ENCODE results near the gene NLRP3.
"Not testable (repeated sequence)": the region's sequence is repeated elsewhere in the genome, so short reads cannot be mapped to it uniquely, and the experiment has no call there.

The NLRP3 gene

DNA sequence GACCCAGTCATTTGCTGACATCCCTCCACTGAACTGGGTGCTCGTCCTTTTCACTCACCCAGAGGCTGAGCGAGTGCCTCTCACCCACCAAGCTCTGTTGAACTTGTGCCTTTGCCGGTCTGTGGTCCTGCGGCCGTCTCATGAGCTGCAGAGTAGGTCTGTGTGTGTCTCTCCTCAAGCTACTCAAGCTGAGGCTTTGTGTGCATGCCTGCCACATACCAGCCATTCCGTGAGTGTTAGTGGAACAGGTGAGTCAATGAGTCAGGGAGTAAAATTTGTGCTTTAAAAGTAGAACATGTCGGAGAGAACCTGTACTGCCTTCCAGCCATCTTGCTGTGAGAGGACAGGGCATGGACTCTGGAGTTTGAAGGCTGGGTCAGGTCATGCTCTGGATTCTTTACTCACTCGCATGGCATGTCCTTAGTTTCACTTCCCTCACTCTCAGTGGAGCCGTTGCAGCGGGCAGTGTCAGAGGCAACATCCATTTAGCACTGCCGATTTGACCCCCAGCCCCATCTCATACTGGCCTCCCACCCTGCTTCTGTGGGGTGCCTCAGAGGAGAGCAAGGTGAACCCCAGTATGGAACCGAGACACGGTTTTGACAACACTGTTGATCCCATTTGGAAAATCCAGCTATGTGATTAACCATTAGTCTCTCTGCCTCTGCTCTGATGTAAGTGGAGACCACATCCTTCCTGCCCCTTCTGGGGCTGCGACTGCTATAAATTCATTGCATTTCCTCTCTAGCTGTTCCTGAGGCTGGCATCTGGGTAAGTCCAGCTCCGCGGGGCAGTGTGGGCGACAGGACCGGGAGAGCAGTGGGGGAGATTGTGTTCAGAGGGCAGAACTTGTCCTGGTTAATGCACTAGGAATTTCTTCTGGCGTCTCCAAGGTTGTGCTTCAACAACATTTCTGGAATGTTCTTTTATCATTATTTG lies at the start of gene NLRP3:
NLRP3 (plus strand) TSS at position 751 of the 939 bp plus-strand sequence. CDS start 2,628 bp downstream, outside the sequence.
- DNase-seq (ENCODE audit: low read depth): no peak
- H3K4me3 ChIP-seq (ENCODE audit: low read depth, low read length): no peak within 1 kb of the TSS

DNA sequence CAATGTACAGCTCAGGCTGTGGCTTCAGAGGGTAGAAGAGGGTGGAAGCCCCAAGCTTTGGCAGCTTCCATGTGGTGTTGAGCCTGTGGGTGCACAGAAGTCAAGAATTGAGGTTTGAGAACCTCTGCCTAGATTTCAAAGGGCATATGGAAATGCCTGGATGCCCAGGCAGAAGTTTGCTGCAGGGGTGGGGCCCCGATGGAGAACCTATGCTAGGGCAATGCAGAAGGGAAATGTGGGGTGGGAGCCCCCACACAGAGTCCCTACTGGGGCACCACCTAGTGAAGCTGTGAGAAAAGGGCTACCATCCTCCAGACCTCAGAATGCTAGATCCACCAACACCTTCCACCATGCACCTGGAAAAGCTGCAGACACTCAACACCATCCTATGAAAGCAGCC lies 49.6 kb upstream of the NLRP3 start:
- not testable (repeated sequence) for DNase-seq (ENCODE audit: low read depth); H3K4me3 ChIP-seq (ENCODE audit: low read depth, low read length)

GRCh38 chr1:247366926-247367645 lies 48.9 kb upstream of the NLRP3 start:
- no peak overlapping the region for H3K4me3 ChIP-seq (ENCODE audit: low read depth, low read length)
- no peak for DNase-seq (ENCODE audit: low read depth)

DNA sequence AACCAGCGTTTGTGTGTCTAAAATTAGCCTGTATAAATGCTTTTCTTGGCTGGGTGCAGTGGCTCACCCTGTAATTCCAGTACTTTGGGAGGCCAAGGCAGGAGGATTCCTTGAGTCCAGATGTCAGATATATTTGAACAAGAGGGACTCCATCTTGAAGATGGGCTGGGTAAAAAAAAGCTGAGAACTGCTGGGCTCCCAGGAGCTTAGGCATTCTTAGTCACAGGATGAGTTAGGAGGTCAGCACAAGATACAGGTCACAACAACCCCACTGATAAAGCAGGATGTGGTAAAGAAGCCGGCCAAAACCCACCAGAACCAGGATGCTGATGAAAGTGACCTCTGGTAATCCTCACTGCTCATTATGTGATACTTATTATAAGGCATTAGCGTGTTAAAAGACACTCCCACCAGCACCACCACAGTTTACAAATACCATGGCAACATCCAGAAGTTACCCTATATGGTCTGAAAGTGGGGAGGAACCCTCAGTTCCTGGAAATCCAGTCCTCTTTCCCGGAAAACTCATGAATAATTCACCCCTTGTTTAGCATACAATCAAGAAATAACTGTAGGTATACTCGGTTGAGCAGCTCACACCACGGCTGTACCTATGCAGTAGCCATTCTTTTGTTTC lies 48.1 kb upstream of the NLRP3 start:
- H3K4me3 ChIP-seq (ENCODE audit: low read depth, low read length): no peak overlapping the region
- DNase-seq (ENCODE audit: low read depth): no peak

GRCh38 chr1:247368490-247369145 lies 47.4 kb upstream of the NLRP3 start:
- H3K4me3 ChIP-seq (ENCODE audit: low read depth, low read length): no peak overlapping the region
- DNase-seq (ENCODE audit: low read depth): no peak

- DNase-seq (ENCODE audit: low read depth): no peak
- H3K4me3 ChIP-seq (ENCODE audit: low read depth, low read length): no peak overlapping the region
Measured at GRCh38 chr1:247370786-247371732, 44.9 kb upstream of the NLRP3 start.

GRCh38 chr1:247371801-247372259 lies 44.1 kb upstream of the NLRP3 start:
- no peak for DNase-seq (ENCODE audit: low read depth)
- H3K4me3 ChIP-seq (ENCODE audit: low read depth, low read length): no peak overlapping the region

DNA sequence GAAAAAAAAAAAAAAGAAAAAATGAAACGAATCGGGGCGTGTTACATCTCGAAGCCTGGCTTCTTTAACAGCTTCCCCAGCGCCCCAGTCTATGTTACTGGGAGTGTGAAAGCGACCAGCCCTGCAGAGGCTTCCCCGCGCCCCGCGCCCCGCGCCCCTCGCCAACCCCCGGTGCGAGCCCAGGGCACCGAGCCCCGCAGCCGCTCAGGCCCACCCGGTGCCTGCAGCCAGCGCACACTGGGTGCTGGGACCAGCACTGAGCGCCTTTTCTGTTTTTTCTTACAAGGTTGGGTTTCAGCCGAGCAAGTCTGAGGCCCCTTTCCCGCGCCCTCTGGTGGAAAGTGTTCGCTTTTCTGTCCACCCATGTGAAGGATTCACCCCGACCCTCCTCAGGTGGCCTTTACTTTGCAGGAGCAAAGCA lies 42.2 kb upstream of the NLRP3 start:
- no peak for DNase-seq (ENCODE audit: low read depth)
- H3K4me3 ChIP-seq (ENCODE audit: low read depth, low read length): no peak overlapping the region

DNA sequence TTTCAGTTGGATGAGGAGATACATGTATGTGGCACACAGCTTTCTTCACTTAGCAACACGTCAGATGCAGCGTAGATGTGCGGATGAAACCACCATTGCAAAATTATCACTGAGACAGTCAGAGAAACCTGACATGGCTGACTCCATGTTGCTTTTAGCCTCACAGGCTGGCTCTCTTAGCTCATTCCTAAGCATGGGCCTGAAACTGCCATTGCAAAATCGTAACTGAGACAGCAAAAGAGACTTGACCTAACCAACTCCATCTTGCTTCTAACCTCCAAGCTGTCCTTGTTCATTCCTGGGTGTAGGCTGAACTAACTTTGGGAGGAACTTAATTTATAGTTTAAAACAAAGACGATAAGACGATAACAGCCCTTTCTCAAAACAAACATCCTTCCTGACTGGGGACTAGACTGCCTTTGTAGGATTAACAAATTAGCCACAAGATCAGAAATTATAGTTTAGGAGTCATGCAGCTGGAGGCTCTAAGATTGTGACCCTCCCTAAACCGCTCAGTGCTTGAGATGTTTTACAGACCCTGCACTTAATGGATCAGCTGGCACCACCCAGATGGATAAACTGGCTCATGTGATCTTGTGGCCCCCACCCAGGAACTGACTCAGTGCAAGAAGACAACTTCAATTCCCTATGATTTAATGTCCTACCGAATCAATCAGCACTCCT lies 41.2 kb upstream of the NLRP3 start:
- H3K4me3 ChIP-seq (ENCODE audit: low read depth, low read length); DNase-seq (ENCODE audit: low read depth): not testable (repeated sequence)

GRCh38 chr1:247375747-247376146 lies 40.2 kb upstream of the NLRP3 start:
- H3K4me3 ChIP-seq (ENCODE audit: low read depth, low read length): no peak overlapping the region
- no peak for DNase-seq (ENCODE audit: low read depth)

DNA sequence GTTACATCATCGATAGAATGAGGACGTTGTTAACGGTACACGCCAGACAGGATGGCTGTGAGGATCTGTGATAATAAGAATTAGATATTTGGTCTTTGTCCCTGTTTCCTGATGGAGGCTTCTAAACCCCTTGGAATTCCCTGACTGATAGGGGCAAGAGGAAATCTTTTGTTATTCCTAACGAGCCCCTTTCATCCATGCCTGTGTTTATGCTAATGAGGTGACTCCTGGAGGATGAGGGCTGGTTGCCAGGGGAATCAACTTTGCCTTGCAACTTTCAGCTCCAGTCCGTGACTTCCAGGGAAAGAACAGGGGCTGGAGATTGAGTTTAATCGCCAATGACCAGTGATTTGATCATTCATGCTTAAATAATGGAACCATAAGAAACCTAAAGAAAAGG lies 39.3 kb upstream of the NLRP3 start:
- no peak overlapping the region for H3K4me3 ChIP-seq (ENCODE audit: low read depth, low read length)
- no peak for DNase-seq (ENCODE audit: low read depth)

DNA sequence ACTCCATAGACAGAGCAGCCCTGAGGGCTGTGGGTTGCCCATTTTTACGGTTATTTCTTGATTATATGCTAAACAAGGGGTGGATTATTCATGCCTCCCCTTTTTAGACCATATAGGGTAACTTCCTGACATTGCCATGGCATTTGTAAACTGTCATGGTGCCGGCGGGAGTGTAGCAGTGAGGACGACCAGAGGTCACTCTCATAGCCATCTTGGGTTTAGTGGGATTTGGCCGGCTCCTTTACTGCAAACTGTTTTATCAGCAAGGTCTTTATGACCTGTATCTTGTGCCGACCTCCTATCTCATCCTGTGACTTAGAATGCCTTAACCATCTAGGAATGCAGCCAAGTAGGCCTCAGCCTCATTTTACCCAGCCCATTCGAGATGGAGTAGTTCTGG lies 38.3 kb upstream of the NLRP3 start:
- DNase-seq (ENCODE audit: low read depth); H3K4me3 ChIP-seq (ENCODE audit: low read depth, low read length): not testable (repeated sequence)

DNA sequence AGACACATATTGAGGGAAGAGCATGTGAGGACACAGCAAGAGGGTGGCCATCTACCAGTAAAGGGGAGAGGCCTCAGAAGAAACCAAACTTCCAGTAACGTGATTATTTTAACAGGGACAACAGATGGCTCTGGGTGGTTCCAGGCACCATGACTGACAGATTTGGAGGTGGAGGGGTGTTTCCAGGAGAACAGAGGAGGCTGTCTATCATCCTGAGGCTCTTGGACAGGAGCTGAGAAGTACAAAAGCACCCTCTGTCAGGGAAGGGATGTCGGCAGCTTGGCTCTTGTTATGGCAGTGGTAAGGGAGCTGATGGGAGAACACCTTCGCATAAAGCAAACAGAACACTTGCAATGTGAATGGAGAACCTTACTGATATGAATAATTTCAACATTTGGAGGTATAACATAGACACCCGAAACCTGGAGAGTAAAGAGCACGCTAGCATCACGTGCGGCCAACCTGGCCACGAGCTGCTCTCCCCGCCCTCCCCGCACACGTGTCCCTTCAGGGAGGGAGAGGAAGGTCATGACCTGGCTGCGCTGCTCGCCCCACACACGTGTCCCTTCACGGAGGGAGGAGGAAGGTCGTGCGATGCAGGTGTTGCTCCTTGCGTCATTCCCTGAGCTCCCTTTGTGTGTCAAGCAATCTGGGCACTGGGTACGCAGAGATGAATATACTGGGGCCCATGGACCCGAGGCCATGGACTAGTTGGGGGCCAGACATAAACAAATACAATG lies 37.5 kb upstream of the NLRP3 start:
- no peak overlapping the region for H3K4me3 ChIP-seq (ENCODE audit: low read depth, low read length)
- no peak for DNase-seq (ENCODE audit: low read depth)

- DNase-seq (ENCODE audit: low read depth): no peak
- no peak overlapping the region for H3K4me3 ChIP-seq (ENCODE audit: low read depth, low read length)
Measured at GRCh38 chr1:247385283-247385682, 30.7 kb upstream of the NLRP3 start.

GRCh38 chr1:247386217-247386616 lies 29.8 kb upstream of the NLRP3 start:
- DNase-seq (ENCODE audit: low read depth): no peak
- no peak overlapping the region for H3K4me3 ChIP-seq (ENCODE audit: low read depth, low read length)

DNA sequence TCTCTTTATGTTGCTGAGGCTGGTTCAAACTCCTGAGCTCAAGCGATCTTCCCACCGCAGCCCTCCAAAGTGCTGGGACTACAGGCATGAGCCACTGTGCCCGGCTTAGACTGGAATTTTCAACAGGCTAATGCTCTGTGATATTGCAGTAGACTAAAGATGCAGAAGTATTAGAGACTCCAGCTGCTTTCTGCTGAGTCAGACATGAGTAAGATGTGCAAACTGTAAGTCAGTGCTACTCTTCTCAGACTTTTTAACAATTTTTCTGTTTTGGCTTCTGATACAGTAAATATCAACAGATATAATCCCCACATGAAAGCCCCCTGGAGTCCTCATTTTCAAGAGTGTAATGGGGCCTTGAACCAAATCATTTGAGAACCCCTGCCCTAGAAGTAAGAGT lies 29.3 kb upstream of the NLRP3 start:
- no peak for DNase-seq (ENCODE audit: low read depth)
- H3K4me3 ChIP-seq (ENCODE audit: low read depth, low read length): no peak overlapping the region

GRCh38 chr1:247387096-247387495 lies 28.9 kb upstream of the NLRP3 start:
- DNase-seq (ENCODE audit: low read depth): no peak
- H3K4me3 ChIP-seq (ENCODE audit: low read depth, low read length): no peak overlapping the region
